Hippocampal formation (tissue), 2 donors: ENCODE results near the gene TFIP11.

Experiments
- DNase-seq, 2 donors: peaks; one replicate each; lab custom pipeline; 2025; lab: John Stamatoyannopoulos, UW

Gene TFIP11

GRCh38 chr22:26448334-26448733 lies 63.9 kb downstream of the TFIP11 start:
- DNase-seq = no peak

- DNase-seq = peak in 1 of 2 donors; percentile 24
Measured at GRCh38 chr22:26447584-26448329, 64.5 kb downstream of the TFIP11 start.

- DNase-seq = no peak
Measured at GRCh38 chr22:26446808-26447515, 65.3 kb downstream of the TFIP11 start.

GRCh38 chr22:26445577-26446275 lies 66.5 kb downstream of the TFIP11 start:
- DNase-seq = no peak

DNA sequence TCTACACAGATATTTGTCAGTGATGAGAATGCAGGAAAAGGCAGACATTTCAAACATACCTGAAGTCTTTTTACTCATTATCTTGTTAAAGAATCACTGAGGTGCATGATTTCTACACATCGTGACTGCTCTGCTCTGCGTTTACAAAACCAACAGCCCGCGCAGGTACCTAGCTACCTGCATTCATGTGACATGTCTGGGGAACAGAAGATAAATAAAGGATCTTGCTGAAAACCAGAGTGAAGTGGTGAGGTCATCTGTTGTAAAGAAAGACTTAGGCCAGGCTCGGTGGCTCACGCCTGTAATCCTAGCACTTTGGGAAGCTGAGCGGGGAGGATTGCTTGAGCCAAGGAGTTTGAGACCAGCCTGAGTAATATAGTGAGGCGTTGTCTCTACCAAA lies 67.5 kb downstream of the TFIP11 start:
- DNase-seq = no peak

GRCh38 chr22:26443901-26444690 lies 68.2 kb downstream of the TFIP11 start:
- no peak for DNase-seq

GRCh38 chr22:26442086-26442756 lies 70.1 kb downstream of the TFIP11 start:
- no peak for DNase-seq
